ENCODE data around the gene TNNI2. TPM values are rescaled to one million over a fixed set of nuclear protein-coding genes. Genes with fewer than 3 reads are reported as not detected.
"Not testable (repeated sequence)": the region's sequence is repeated elsewhere in the genome, so short reads cannot be mapped to it uniquely, and the experiment has no call there.

The TNNI2 gene
- total RNA-seq, 4 donors from 2014 or later = 4.2 TPM; not detected in 3

DNA sequence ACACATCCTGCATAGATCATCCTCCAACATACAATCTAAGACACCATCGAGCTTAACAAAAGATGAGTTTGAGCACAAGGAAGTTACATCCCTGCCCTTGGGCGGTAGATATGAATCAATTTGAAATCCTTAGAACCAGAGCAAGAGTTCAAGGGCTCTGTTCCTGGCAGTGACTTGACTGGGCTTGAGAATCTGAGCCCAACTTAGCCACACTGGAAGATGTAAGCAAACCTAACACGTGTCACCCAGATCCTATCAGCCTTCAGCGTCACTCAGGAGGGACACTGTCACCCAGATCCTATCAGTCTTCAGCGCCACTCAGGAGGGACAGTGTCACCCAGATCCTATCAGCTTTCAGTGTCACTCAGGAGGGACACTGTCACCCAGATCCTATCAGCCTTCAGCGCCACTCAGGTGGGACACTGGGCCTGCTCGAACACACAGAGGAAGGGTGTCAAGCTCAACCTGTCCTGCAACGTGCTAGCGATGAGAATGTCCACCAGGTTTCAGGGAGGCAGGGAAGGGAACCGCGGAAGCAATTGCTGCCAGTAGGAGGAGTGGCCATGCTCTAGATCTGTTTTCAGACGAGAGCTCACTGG is 42.3 kb upstream of the TNNI2 start:
- Histone ChIP-seq H3K4me3 (no peak overlapping the region), H3K36me3 (no peaks in the 10 kb centered on the region), H3K9me3 (no peaks in the 10 kb centered on the region), H3K4me1 (no peaks in the 10 kb centered on the region), H3K27me3 (peaks cover 0 to 72% (median 0%) of the 10 kb centered on the region in 4 donors), H3K27ac (replicated peaks in 1 of 4) (no peak overlapping the region)
- DNase-seq (ENCODE audit: extremely low spot score) = no peak
- 76% methylated on average over 12 of the region's 12 CpGs for WGBS
- TF ChIP-seq POLR2A (IDR thresholded peaks at IDR 0.05; ENCODE audit: low read depth) (no peak), POLR2AphosphoS5 (IDR thresholded peaks at IDR 0.05) (no peak), EP300 (IDR thresholded peaks at IDR 0.05) (no peak), CTCF (IDR thresholded peaks at IDR 0.05) (no peak)
- intact Hi-C loops (cut with DNase I) = no loop called here

DNA sequence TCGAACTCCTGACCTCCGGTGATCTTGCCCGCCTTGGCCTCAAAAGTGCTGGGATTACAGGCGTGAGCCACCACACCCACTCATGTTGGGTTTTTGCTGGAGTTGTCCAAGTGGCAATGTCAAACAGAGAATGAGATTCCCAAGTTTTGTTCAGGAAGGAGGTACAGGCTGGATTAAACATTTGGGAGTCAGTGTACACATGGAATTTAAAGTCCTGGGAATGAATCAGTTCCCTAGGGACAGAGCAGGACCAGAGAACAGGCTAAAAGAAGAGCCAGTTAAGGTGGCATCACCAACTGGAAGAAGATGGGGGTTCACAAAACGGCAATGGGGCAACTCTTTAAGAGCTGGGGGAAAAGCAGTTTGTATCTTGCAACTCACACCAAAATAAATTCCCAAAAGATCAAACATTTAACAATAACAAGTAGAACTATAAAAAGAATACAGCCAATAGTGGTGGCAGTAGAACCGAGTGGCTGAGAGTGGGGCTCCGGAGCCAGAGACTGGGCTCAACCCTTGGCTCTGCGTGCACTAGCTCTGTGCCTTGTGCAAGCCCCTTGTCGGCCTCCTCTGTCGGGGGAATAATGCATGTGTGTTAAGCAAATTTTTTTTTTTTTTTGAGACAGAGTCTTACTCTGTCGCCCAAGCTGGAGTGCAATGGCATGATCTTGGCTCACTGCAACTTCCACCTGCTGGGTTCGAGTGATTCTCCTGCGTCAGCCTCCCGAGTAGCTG is 41.2 kb upstream of the TNNI2 start:
- Histone ChIP-seq H3K27ac (replicated peaks in 1 of 4) (no peak overlapping the region), H3K36me3 (no peaks in the 10 kb centered on the region), H3K4me3 (no peak overlapping the region), H3K9me3 (no peaks in the 10 kb centered on the region), H3K27me3 (peaks cover 0 to 68% (median 0%) of the 10 kb centered on the region in 4 donors), H3K4me1 (no peaks in the 10 kb centered on the region)
- intact Hi-C loops (cut with DNase I) = no loop called here
- 86% methylated on average over 14 of the region's 14 CpGs for WGBS
- DNase-seq (ENCODE audit: extremely low spot score) = no peak
- TF ChIP-seq POLR2AphosphoS5 (IDR thresholded peaks at IDR 0.05) (no peak), CTCF (IDR thresholded peaks at IDR 0.05) (no peak), EP300 (IDR thresholded peaks at IDR 0.05) (no peak), POLR2A (IDR thresholded peaks at IDR 0.05; ENCODE audit: low read depth) (no peak)

DNA sequence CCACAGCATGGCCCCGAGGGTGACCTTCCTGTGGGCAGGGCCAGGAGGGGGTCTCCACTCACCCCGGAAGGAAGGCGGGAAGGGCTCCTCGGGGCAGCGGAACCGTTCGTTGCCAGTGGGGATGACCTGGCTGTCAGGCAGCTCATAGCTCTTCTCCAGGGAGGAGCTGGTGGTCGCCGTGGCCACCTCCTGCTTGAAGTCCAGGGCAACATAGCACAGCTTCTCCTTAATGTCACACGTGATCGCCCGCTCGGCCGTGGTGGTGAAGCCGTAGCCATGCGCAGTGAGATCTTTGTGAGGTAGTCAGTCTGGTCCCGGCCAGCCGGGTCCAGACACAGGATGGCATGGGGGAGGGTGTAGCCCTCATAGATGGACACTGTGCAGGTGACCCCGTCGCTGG is 35.5 kb upstream of the TNNI2 start:
- intact Hi-C loops (cut with DNase I) = no loop called here
- no peak for DNase-seq (ENCODE audit: extremely low spot score)
- Histone ChIP-seq H3K9me3 (no peaks in the 10 kb centered on the region), H3K36me3 (no peaks in the 10 kb centered on the region), H3K4me1 (no peaks in the 10 kb centered on the region), H3K4me3 (no peak overlapping the region), H3K27ac (replicated peaks in 1 of 4) (no peak overlapping the region), H3K27me3 (peaks cover 0 to 77% (median 0%) of the 10 kb centered on the region in 4 donors)
- TF ChIP-seq EP300 (IDR thresholded peaks at IDR 0.05) (no peak), POLR2AphosphoS5 (IDR thresholded peaks at IDR 0.05) (no peak), CTCF (IDR thresholded peaks at IDR 0.05) (no peak), POLR2A (IDR thresholded peaks at IDR 0.05; ENCODE audit: low read depth) (no peak)
- 94% methylated on average over 14 of the region's 20 CpGs for WGBS

DNA sequence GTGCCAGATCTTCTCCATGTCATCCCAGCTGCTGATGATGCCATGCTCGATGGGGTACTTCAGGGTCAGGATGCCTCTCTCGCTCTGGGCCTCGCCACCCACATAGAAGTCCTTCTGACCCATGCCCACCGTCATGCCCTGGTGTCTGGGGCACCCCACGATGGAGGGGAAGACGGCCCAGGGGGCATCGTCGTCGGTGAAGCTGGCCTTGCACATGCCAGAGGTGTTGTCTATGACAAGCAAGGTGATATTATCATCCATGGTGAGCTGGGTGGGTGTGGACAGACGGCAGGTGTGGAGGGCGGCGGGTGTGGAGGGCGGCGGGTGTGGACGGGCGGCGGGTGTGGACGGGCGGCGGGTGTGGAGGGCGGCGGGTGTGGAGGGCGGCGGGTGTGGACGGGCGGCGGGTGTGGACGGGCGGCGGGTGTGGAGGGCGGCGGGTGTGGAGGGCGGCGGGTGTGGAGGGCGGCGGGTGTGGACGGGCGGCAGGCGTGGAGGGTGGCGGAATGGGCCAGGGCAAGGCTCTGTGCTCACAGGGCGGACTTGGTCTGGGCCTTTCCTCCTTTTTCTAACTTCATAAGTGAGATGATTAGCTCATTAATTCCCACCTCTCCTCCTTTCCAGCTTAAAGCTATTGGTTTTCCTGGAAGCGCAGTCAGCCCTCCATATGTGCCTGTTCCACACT is 34.8 kb upstream of the TNNI2 start:
- 86% methylated on average over 26 of the region's 42 CpGs for WGBS
- intact Hi-C loops (cut with DNase I); DNase-seq (ENCODE audit: extremely low spot score); H3K4me3 ChIP-seq; H3K9me3 ChIP-seq; H3K36me3 ChIP-seq; H3K27ac ChIP-seq (replicated peaks in 1 of 4); H3K4me1 ChIP-seq: not testable (repeated sequence)
- H3K27me3 ChIP-seq = peaks cover 0 to 72% (median 0%) of the 10 kb centered on the region in 4 donors

- intact Hi-C loops (cut with DNase I) = no loop called here
- no peak for TF ChIP-seq POLR2A (IDR thresholded peaks at IDR 0.05; ENCODE audit: low read depth)
- no peak for TF ChIP-seq CTCF (IDR thresholded peaks at IDR 0.05)
- Histone ChIP-seq H3K36me3 (no peaks in the 10 kb centered on the region), H3K4me1 (no peaks in the 10 kb centered on the region), H3K4me3 (no peak overlapping the region), H3K27me3 (peaks cover 0 to 56% (median 0%) of the 10 kb centered on the region in 4 donors), H3K27ac (replicated peaks in 1 of 4) (no peak overlapping the region), H3K9me3 (no peaks in the 10 kb centered on the region)
- DNase-seq (ENCODE audit: extremely low spot score) = no peak
- WGBS = 87% methylated on average over 15 of the region's 15 CpGs
These were observed 33.3 kb upstream of the TNNI2 start for GRCh38 chr11:1805525-1805924.

Data from esophagus muscularis mucosa (tissue), 4 donors.